Measurements from ENCODE around the gene ADSS1.

ADSS1 gene

GRCh38 chr14:104751539-104752422 is 27.8 kb downstream of the ADSS1 start:
- no peak for DNase-seq (ENCODE audit: low spot score)

DNA sequence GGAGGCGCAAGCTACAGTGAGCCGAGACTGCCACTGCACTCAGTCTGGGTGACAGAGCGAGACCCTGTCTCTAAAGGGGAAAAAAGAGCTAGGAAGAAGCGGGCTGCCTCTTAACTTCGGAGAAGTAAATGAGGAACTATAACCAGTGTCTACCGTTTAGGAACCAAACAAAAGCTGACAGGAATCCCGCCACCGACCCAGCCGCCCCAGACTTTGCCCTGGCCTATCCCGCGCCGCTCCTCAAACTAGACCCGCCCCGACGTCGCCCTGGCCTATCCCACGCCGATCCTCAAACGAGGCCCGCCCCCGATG is 28.4 kb downstream of the ADSS1 start:
- DNase-seq (ENCODE audit: low spot score), result no peak

GRCh38 chr14:104752735-104753527 is 28.9 kb downstream of the ADSS1 start, which contains the start of gene SIVA1:
Gene SIVA1 (plus strand): TSS chr14:104753147. CDS start chr14:104753202, 55 bp downstream.
- peak; percentile 99 for DNase-seq (ENCODE audit: low spot score)

GRCh38 chr14:104753528-104754212 is 29.6 kb downstream of the ADSS1 start:
- DNase-seq (ENCODE audit: low spot score), result no peak

- DNase-seq (ENCODE audit: low spot score), result no peak
These were observed 30.3 kb downstream of the ADSS1 start for GRCh38 chr14:104754213-104754851.

DNA sequence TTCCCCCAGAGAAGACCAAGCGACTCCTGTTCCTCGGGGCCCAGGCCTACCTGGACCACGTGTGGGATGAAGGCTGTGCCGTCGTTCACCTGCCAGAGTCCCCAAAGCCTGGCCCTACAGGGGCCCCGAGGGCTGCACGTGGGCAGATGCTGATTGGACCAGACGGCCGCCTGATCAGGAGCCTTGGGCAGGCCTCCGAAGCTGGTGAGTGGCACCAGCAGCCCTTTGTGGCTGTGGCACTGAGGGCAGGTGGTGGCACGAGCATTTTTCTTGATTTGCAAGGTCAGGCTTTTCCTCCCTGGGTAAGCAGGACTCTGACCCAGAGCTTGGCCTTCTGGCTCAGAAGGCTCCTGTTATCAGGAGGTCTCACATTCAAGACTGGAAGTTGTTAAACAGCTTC is 31.6 kb downstream of the ADSS1 start:
- DNase-seq (ENCODE audit: low spot score), result no peak

- no peak for DNase-seq (ENCODE audit: low spot score)
These were observed 32.6 kb downstream of the ADSS1 start for GRCh38 chr14:104756477-104757237.

DNA sequence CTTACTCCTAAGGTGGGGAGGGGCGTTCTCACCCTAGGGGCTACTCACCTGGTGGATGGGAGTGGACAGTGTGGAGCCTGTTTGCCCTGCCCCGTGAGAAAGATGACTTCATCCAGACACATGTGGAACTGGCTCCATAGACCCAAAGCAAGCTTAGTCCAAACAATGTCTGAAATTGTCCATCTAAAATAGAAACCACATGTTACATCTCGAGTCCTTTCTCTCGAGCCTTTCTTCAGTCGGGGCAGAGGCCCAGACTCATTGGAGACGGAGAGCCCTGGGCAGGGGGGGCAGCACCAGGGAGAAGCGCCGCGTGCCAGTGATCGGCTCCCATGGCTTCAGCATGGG is 33.2 kb downstream of the ADSS1 start:
- DNase-seq (ENCODE audit: low spot score), result no peak

DNA sequence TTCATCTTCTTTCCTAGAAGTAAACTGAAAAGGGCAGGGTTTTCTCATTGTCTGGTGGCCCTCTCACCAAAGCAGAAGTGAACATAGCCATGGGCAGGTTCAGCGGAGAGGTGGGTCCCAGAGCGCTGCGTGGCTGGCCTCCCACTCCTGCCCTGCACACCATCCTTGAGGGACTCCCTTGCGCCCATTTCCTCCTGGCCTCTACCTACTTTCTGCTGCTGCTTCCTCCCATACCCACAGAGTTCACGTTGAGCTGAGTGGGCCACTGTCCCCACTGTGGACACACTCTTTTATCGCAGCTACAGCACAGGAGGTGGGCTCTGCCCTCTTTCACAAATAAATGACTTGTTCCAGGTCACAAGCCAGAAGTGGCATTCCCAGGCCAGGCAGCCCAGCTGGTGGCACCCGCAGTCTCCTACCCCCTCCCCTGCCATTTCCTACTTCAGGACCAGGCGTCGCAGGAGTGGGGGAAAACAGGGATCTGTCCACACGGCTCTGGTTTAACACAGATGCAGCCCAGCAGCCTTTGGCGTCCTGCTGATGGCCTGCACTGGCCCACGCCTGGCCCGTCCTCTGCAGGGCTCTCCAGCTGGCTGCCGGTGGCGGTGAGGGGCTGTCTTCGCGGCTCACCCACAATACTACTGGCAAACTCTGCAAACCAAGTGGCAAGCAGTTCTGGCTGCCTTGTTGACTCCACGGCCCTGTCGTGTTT is 33.8 kb downstream of the ADSS1 start:
- no peak for DNase-seq (ENCODE audit: low spot score)

- no peak for DNase-seq (ENCODE audit: low spot score)
These were observed 35.2 kb downstream of the ADSS1 start for GRCh38 chr14:104758981-104759969.

GRCh38 chr14:104765517-104765916 is 41.5 kb downstream of the ADSS1 start:
- DNase-seq (ENCODE audit: low spot score), result no peak

DNA sequence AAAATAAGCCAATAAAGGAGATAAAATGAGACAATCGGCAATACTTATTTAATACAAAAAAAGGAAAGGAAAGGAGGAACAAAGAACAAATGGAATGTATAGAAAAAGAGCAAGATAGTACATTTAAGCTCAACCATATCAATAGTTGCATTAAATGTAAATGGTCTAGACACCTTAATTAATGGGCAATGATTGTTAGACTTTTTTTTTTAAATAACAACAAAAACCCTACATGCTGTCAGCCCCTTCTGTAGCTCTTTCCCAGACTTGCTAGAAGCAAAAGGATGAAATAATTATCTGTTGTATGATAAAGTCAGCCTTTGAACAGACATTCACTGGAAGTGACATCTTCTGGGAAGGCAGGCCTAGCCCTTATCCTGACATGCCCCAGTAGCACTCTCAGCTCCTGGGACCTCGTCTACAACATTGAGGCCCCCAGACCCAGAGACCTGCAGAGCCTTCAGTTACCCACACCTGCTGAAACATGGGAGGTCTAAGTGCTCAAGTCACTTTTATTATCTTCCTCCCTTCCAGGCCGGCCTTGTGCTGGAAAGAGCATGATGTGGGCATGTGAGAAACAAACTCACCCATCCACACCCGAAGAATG is 42.3 kb downstream of the ADSS1 start:
- DNase-seq (ENCODE audit: low spot score), result no peak

DNA sequence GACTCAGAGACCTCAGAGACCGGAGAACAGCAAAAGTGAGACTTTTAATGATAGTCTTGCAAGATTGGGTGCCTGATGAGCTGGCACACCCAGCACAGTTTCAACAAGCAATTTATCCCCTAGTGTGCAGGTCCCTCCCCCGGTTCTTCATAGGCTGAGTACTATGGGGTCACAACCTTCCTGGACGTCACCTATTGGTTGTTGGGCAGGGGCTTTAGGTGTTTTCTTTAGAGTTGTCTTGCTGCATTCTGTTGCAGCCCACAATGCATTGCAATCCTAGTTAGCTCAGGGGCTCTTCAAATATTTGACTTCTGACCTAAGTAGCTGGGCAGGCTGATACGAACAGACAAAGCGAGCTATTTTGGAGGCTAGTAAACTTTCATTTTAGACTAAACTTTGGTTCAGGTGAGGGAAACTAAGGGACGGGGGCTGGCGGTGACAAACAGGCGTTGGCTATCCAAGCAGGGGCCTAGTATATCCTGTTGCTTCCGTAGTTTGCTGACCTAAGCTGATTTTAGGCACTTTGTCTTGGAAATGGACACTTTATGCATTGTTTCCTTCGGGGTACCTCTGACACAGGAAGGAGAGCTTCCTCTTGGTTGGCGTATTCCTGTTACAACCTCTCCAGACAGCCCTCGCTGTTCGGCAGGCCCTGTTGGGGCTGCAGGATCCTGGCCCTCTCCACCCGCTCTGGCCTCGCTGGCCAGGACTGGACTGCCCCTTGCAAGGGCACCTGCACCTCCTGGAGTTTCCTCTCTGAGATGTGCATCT is 43.0 kb downstream of the ADSS1 start:
- DNase-seq (ENCODE audit: low spot score), result no peak

- no peak for DNase-seq (ENCODE audit: low spot score)
These were observed 43.5 kb downstream of the ADSS1 start for GRCh38 chr14:104767634-104767918.

- DNase-seq (ENCODE audit: low spot score), result peak; percentile 74
These were observed 44.7 kb downstream of the ADSS1 start for GRCh38 chr14:104768437-104769323.

DNA sequence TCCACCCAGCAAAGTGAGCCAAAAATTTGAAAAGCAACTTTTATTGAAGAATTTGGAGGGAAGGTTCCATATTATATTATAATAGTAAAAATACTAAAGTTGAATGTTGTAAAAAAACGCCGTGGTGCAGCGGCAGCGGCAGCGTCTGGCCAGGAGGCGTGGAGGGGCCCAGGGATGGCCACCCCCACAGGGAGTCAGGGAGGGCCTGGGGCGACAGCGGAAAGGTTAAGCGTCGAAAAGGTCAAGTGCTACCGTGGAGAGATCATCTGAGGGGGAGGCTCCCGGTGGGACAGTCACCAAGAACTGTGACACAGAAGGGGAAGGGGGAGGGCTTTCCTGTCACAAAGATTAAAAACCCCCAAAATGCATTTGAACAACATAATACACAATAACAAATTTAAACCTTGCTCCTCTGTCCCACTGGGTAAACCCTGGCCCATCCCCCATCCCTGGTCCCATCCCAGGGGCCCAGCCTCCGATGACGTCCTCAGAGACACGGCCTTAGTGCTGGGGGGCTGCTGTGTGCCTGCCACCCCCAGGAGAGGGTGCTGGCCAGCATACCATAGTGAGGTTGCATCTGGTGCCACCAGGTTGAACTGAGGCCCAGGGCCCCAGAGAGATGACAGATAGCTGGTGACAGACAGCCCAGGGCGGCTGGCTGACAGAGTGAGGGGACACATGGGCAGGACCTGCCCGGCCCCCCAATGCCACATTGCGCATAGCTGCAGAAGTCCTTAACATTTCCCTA is 45.5 kb downstream of the ADSS1 start:
- DNase-seq (ENCODE audit: low spot score), result no peak

GRCh38 chr14:104770072-104770579 is 46.1 kb downstream of the ADSS1 start:
- DNase-seq (ENCODE audit: low spot score), result no peak
